Measurements from ENCODE around the gene ATOH8. TPM values are rescaled to one million over a fixed set of nuclear protein-coding genes. Genes with fewer than 3 reads are reported as not detected.

The ATOH8 gene
- polyA plus RNA-seq, 1 of the 3 experiments (the other 2 are of a cell fraction): 5.6 TPM

- no peak for TF ChIP-seq USF2 (IDR thresholded peaks at IDR 0.05; ENCODE audit: borderline replicate concordance, low read depth, low read length)
Measured at GRCh38 chr2:85777441-85777861, 23.7 kb downstream of the ATOH8 start (continued).

GRCh38 chr2:85778646-85779379, 25.0 kb downstream of the ATOH8 start:
- DNase-seq: no peak
- Histone ChIP-seq H2AFZ (ENCODE audit: low read depth) (no peak overlapping the region), H3K4me2 (no peak overlapping the region), H4K20me1 (ENCODE audit: insufficient read depth) (no peaks in the 10 kb centered on the region), H3K36me3 (replicated peaks in 1 of 2; ENCODE audit: control insufficient read depth in 1 of 2, insufficient read depth in 2 of 2, low read length in 1 of 2) (peaks cover 0 to 33% of the 10 kb centered on the region in 2 experiments), H3K9me3 (no peaks in the 10 kb centered on the region), H3K9me2 (no peaks in the 10 kb centered on the region), H3K4me1 (ENCODE audit: control insufficient read depth in 1 of 2, insufficient read depth in 2 of 2, low read depth in 1 of 2, low read length in 1 of 2) (peaks cover 10 to 15% of the 10 kb centered on the region in 2 experiments), H3K9ac (no peak overlapping the region), H3F3A (replicated peaks; ENCODE audit: insufficient read depth) (peaks cover 7% of the 10 kb centered on the region), H3K79me2 (ENCODE audit: insufficient read depth) (peaks cover 69% of the 10 kb centered on the region), H3K4me3 (ENCODE audit: low read depth in 2 of 2, low read length in 1 of 2) (no peak overlapping the region), H3K27me3 (ENCODE audit: insufficient read depth) (no peaks in the 10 kb centered on the region), H3K27ac (ENCODE audit: low read depth in 2 of 2, low read length in 1 of 2) (no peak overlapping the region)
- ChIA-PET CTCF (interaction anchor here (1.0 to 3.5 kb wide), 2 partner anchors 10 to 35 kb away, joined by 3 to 13 read pairs; no protein-coding TSS in a partner anchor), POLR2A (no interaction called here)
- TF ChIP-seq NFIC (IDR thresholded peaks at IDR 0.05; ENCODE audit: borderline replicate concordance) (no peak), YY1 (IDR thresholded peaks at IDR 0.05; ENCODE audit: low read depth) (no peak), CHD2 (IDR thresholded peaks at IDR 0.05; ENCODE audit: low read length, partially characterized antibody) (no peak), USF2 (IDR thresholded peaks at IDR 0.05; ENCODE audit: borderline replicate concordance, low read depth, low read length) (no peak), PBX3 (IDR thresholded peaks at IDR 0.05) (no peak), RFX5 (IDR thresholded peaks at IDR 0.05; ENCODE audit: low read length) (no peak), ZBTB33 (IDR thresholded peaks at IDR 0.05; ENCODE audit: borderline replicate concordance, low read depth) (no peak), ELF1 (IDR thresholded peaks at IDR 0.05) (no peak)
- WGBS (ENCODE audit: low lambda C conversion rate): 97% methylated on average over 14 of the region's 16 CpGs

All from SK-N-SH (cell line).